Esophagus squamous epithelium (tissue), 4 donors: Measurements from ENCODE around the gene DSC2.
A peak's percentile ranks its signal among the peaks of the same experiment; 100 is the strongest.

Experiments used
- POLR2A ChIP-seq, 4 donors: fragments of 450-650 bp; IDR thresholded peaks; one replicate each; pipeline ENCODE4 v1.6.1; 2017; ENCODE audit warnings: antibody characterized with exemption in 4 of 4, mild to moderate bottlenecking in 4 of 4, moderate library complexity in 3 of 4
- TF ChIP-seq, protein P1 (sequence below), 6 experiments: fragments of 450-650 bp in 4 of 6; fragments of 200-600 bp in 2 of 6; sonication (generic) in 2 of 6; IDR thresholded peaks; one replicate each; pipeline ENCODE4 v1.5.1; 2016 to 2019; ENCODE audit warnings: antibody characterized with exemption in 6 of 6, mild to moderate bottlenecking in 4 of 6, moderate library complexity in 4 of 6

DNA sequence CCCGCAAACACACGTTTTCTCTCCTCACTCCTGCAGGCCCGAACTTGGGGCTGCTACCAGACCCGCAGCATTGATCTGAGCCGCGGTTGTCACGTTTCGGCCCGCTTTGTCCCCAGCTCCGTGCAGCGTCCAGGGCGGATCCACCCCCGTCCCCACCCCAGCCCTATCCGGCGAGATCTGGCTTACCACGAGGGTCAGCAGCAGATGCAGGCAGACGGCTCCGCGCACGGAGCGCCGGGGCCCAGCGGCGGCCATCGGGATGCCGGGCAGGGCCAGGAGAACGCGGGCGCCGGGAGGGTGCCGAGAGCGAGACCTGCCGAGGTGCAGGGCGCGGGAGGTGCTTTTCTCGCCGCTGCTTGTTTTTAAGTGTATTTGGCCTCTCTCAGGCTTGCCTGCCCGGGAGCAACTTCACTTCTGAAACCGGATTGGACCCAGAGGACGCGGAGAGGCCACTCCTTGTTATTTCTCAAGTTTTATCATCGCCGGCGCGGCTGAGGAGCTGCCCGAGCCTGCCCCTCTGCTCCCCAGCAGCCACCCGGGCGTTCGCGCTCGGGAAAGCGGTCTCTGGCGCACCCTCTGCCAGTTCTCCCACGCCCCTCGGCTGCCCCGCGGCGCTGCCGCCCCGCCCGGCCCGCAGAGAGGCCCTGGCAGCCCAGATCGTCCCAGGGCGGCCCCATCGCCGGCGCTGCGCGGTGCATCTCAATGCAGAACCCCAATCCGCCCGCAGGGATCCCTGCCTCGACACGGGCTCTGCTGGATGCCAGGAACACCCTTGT is 59.6 kb downstream of the DSC2 start, which contains the start of gene DSC3:
- TF ChIP-seq, protein P1, sequence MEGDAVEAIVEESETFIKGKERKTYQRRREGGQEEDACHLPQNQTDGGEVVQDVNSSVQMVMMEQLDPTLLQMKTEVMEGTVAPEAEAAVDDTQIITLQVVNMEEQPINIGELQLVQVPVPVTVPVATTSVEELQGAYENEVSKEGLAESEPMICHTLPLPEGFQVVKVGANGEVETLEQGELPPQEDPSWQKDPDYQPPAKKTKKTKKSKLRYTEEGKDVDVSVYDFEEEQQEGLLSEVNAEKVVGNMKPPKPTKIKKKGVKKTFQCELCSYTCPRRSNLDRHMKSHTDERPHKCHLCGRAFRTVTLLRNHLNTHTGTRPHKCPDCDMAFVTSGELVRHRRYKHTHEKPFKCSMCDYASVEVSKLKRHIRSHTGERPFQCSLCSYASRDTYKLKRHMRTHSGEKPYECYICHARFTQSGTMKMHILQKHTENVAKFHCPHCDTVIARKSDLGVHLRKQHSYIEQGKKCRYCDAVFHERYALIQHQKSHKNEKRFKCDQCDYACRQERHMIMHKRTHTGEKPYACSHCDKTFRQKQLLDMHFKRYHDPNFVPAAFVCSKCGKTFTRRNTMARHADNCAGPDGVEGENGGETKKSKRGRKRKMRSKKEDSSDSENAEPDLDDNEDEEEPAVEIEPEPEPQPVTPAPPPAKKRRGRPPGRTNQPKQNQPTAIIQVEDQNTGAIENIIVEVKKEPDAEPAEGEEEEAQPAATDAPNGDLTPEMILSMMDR (IDR thresholded peaks at IDR 0.05), result peak in 3 of 6 experiments; percentile 15 to 35 (median 19)
- peak in 2 of 4 donors; percentile 79 to 87 for TF ChIP-seq POLR2A (IDR thresholded peaks at IDR 0.05)
